A172 (cell line): Measurements from ENCODE around the gene NHERF2. TPM values are rescaled to one million over a fixed set of nuclear protein-coding genes. Genes with fewer than 3 reads are reported as not detected.

Experiments used
- DNase-seq: peaks from one replicate; pipeline ENCODE4 v3.0.0-alpha.2; 2015; ENCODE audit warnings: low spot score
- total RNA-seq: library from RNA; depleted of rRNA; stranded (reverse); fragments of >200 nt; shearing (Covaris generic); gene quantifications from 2 replicates; pipeline ENCODE4 v1.2.3, GENCODE V29; 2014

The NHERF2 gene
- total RNA-seq, 1 experiment from 2014 or later, result 154 TPM

GRCh38 chr16:2058872-2059271 lies 32.2 kb downstream of the NHERF2 start:
- no peak for DNase-seq

GRCh38 chr16:2060346-2060745 lies 33.6 kb downstream of the NHERF2 start:
- DNase-seq, result no peak

GRCh38 chr16:2061023-2061422 lies 34.3 kb downstream of the NHERF2 start:
- no peak for DNase-seq

GRCh38 chr16:2061526-2061925 lies 34.8 kb downstream of the NHERF2 start:
- no peak for DNase-seq

GRCh38 chr16:2062801-2063200 lies 36.1 kb downstream of the NHERF2 start:
- DNase-seq, result no peak

GRCh38 chr16:2063861-2064260 lies 37.2 kb downstream of the NHERF2 start:
- no peak for DNase-seq

- no peak for DNase-seq
These were observed 37.8 kb downstream of the NHERF2 start for GRCh38 chr16:2064368-2064945.

- no peak for DNase-seq
These were observed 39.4 kb downstream of the NHERF2 start for GRCh38 chr16:2066139-2066538.

GRCh38 chr16:2070576-2071453 lies 44.1 kb downstream of the NHERF2 start:
- DNase-seq, result no peak

GRCh38 chr16:2071454-2072202 lies 44.9 kb downstream of the NHERF2 start:
- no peak for DNase-seq

- DNase-seq, result no peak
These were observed 46.2 kb downstream of the NHERF2 start for GRCh38 chr16:2072926-2073325.

GRCh38 chr16:2074071-2074470 lies 47.4 kb downstream of the NHERF2 start:
- DNase-seq, result no peak

GRCh38 chr16:2075631-2076030 lies 48.9 kb downstream of the NHERF2 start:
- no peak for DNase-seq

GRCh38 chr16:2076072-2076865 lies 49.6 kb downstream of the NHERF2 start:
- no peak for DNase-seq

GRCh38 chr16:2077016-2077415 lies 50.3 kb downstream of the NHERF2 start:
- no peak for DNase-seq

GRCh38 chr16:2077696-2078095 lies 51.0 kb downstream of the NHERF2 start:
- no peak for DNase-seq

- DNase-seq, result no peak
These were observed 51.4 kb downstream of the NHERF2 start for GRCh38 chr16:2078096-2078495.

GRCh38 chr16:2078691-2079090 lies 52.0 kb downstream of the NHERF2 start:
- no peak for DNase-seq

GRCh38 chr16:2079311-2079800 lies 52.7 kb downstream of the NHERF2 start:
- no peak for DNase-seq

GRCh38 chr16:2079991-2080390 lies 53.3 kb downstream of the NHERF2 start:
- no peak for DNase-seq

- no peak for DNase-seq
These were observed 54.7 kb downstream of the NHERF2 start for GRCh38 chr16:2081201-2082084.
